Vagina (tissue), 2 donors: ENCODE measurements around the gene COL26A1. TPM values are rescaled to one million over a fixed set of nuclear protein-coding genes. Genes with fewer than 3 reads are reported as not detected.

Experiments
- DNase-seq, 2 donors: peaks; one replicate each; pipeline ENCODE4 v3.0.0-alpha.2; 2017; ENCODE audit errors: extremely low spot score in 2 of 2
- H3K27ac ChIP-seq: fragments of 200-600 bp; sonication (generic); one replicate; pipeline ENCODE4 v1.5.1; 2019
- H3K27me3 ChIP-seq: fragments of 200-600 bp; sonication (generic); one replicate; pipeline ENCODE4 v1.5.1; 2019
- H3K36me3 ChIP-seq, 2 donors: fragments of 200-600 bp; sonication (generic); one replicate each; pipeline ENCODE4 v1.5.1; 2017 to 2019
- H3K4me1 ChIP-seq: fragments of 200-600 bp; sonication (generic); one replicate; pipeline ENCODE4 v1.5.1; 2019
- H3K4me3 ChIP-seq, 2 donors: fragments of 200-600 bp; sonication (generic); 1 replicate in 1 of 2; 2 replicates in 1 of 2; pipeline ENCODE4 v1.5.1; 2016 to 2019
- H3K9me3 ChIP-seq: fragments of 200-600 bp; sonication (generic); one replicate; pipeline ENCODE4 v1.5.1; 2019
- POLR2A ChIP-seq, 2 donors: fragments of 450-650 bp; IDR thresholded peaks; one replicate each; pipeline ENCODE4 v1.6.1; 2017; ENCODE audit warnings: antibody characterized with exemption in 2 of 2, mild to moderate bottlenecking in 2 of 2, moderate library complexity in 2 of 2
- POLR2AphosphoS5 ChIP-seq, 2 donors: sonication (generic); formaldehyde crosslinking; IDR thresholded peaks; one replicate each; pipeline ENCODE4 v1.9.0; 2017; ENCODE audit warnings: antibody characterized with exemption in 2 of 2, mild to moderate bottlenecking in 2 of 2, low read depth in 1 of 2; ENCODE audit not compliant: insufficient read depth in 1 of 2
- intact Hi-C: fragments of 100-400 bp; cut with DNase I; formaldehyde crosslinking; loops from one replicate; pipeline ENCODE4 v1.15.1; 2023
- total RNA-seq: library from RNA; depleted of rRNA; stranded (reverse); fragments of >200 nt; gene quantifications from one replicate; pipeline ENCODE4 v1.2.3, GENCODE V29; 2016
- TF ChIP-seq, protein P1 (sequence below), 3 experiments: fragments of 450-650 bp in 2 of 3; fragments of 200-600 bp in 1 of 3; sonication (generic) in 1 of 3; IDR thresholded peaks; one replicate each; pipeline ENCODE4 v1.5.1; 2017 to 2019; ENCODE audit warnings: antibody characterized with exemption in 3 of 3, mild to moderate bottlenecking in 2 of 3, moderate library complexity in 2 of 3

Gene COL26A1
- total RNA-seq, 1 donor from 2014 or later = not detected

DNA sequence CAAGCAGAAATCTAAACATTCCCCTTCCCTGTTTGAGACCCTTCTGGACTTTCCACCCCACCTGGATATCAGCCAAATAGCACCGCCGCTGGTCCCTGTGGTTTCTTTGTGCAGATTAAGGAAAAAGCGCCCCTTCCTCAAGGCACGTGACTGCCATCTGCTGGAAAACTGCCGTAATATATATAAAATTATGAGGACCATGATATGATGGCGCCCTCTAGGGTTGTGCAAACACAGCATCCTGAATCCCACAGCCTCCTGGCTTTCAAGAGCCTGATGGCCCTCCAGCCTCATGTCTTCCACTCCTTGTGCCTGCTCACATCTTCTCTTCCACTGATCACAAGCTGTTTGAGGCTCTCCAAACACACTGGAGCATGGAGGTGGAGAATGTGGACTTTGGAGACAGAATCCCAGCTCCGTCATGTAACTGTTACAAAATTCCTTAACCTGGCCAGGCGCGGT, 145.1 kb downstream of the COL26A1 start:
- H3K4me1 ChIP-seq = no peaks in the 10 kb centered on the region
- H3K27me3 ChIP-seq = no peaks in the 10 kb centered on the region
- no peaks in the 10 kb centered on the region for H3K36me3 ChIP-seq
- H3K27ac ChIP-seq = no peak overlapping the region
- intact Hi-C loops = no loop called here
- no peak overlapping the region for H3K4me3 ChIP-seq
- no peaks in the 10 kb centered on the region for H3K9me3 ChIP-seq
- no peak for DNase-seq
- TF ChIP-seq, protein P1, sequence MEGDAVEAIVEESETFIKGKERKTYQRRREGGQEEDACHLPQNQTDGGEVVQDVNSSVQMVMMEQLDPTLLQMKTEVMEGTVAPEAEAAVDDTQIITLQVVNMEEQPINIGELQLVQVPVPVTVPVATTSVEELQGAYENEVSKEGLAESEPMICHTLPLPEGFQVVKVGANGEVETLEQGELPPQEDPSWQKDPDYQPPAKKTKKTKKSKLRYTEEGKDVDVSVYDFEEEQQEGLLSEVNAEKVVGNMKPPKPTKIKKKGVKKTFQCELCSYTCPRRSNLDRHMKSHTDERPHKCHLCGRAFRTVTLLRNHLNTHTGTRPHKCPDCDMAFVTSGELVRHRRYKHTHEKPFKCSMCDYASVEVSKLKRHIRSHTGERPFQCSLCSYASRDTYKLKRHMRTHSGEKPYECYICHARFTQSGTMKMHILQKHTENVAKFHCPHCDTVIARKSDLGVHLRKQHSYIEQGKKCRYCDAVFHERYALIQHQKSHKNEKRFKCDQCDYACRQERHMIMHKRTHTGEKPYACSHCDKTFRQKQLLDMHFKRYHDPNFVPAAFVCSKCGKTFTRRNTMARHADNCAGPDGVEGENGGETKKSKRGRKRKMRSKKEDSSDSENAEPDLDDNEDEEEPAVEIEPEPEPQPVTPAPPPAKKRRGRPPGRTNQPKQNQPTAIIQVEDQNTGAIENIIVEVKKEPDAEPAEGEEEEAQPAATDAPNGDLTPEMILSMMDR (IDR thresholded peaks at IDR 0.05) = peak in 2 of 3 experiments; percentile 43 to 57
- TF ChIP-seq POLR2AphosphoS5 (IDR thresholded peaks at IDR 0.05; ENCODE audit: insufficient read depth in 1 of 2, low read depth in 1 of 2) = no peak

DNA sequence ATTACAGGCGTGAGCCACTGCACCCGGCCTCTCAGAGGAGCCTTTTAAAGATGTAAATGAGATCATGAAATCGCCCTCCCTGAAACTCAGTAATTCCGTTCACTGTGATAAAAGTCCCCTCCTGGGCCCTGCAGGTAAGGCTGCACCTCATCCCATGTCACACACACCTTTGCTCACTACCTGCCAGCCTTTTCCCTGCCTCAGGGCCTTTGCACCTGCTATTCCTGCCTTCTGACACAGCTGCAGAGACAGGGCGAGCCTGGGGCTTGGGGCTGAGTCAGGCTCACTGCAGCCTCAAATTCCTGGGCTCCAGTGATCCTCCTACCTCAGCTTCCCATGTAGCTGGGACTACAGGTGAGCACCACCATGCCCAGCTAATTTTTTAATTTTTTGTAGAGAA, 147.6 kb downstream of the COL26A1 start:
- no peak overlapping the region for H3K4me3 ChIP-seq
- no peaks in the 10 kb centered on the region for H3K4me1 ChIP-seq
- TF ChIP-seq, protein P1 (IDR thresholded peaks at IDR 0.05) = no peak
- TF ChIP-seq POLR2AphosphoS5 (IDR thresholded peaks at IDR 0.05; ENCODE audit: insufficient read depth in 1 of 2, low read depth in 1 of 2) (no peak), POLR2A (IDR thresholded peaks at IDR 0.05) (no peak)
- DNase-seq = no peak
- H3K36me3 ChIP-seq = no peaks in the 10 kb centered on the region
- H3K9me3 ChIP-seq = no peaks in the 10 kb centered on the region
- H3K27me3 ChIP-seq = no peaks in the 10 kb centered on the region
- no peak overlapping the region for H3K27ac ChIP-seq
- intact Hi-C loops = no loop called here

DNA sequence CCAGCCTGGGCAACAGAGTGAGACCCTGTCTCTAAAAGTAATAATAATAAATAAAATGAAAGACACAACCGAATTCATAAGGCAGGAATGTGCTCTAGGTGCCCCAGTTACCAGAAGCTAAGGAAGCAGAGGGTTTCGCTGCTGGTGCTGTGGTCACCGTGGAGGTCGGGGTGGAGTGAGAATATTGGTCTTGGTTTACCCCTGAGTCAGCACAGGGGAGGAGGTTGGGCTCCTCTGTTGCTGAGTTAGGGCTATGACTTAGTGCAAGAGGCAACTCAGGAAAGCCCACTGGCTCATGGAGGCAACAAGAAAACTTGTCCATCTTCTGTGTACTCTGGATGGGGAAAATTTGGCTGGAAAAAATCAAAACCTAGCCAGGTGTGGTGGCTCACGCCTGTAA, 149.3 kb downstream of the COL26A1 start:
- Histone ChIP-seq H3K4me3 (no peak overlapping the region), H3K4me1 (no peaks in the 10 kb centered on the region), H3K36me3 (no peaks in the 10 kb centered on the region), H3K9me3 (no peaks in the 10 kb centered on the region), H3K27me3 (no peaks in the 10 kb centered on the region), H3K27ac (no peak overlapping the region)
- TF ChIP-seq, protein P1 (IDR thresholded peaks at IDR 0.05) = no peak
- no peak for TF ChIP-seq POLR2AphosphoS5 (IDR thresholded peaks at IDR 0.05; ENCODE audit: insufficient read depth in 1 of 2, low read depth in 1 of 2)
- TF ChIP-seq POLR2A (IDR thresholded peaks at IDR 0.05) = no peak
- intact Hi-C loops = no loop called here
- no peak for DNase-seq

DNA sequence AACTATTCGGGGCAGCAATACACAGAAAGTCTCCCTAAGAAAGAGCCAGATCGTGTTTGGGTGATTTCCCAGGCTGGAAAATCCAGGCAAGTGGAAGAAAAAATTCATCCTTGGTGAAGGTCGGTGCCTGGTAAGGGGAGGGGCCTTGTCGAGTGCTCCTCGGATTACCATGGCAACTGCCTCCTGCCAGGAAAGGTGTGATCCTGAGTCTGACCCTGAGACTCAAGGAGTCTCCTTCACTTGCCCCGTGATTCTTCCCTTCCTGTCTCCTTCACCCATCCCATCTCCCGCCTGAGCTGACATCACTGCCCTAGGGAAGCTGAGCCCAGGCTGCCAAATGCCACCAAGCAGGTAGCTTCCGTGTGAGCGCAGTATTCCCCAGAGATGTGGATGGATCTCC, 154.2 kb downstream of the COL26A1 start:
- DNase-seq = no peak
- no peak overlapping the region for H3K27ac ChIP-seq
- no peak overlapping the region for H3K4me3 ChIP-seq
- H3K36me3 ChIP-seq = no peaks in the 10 kb centered on the region
- H3K27me3 ChIP-seq = no peaks in the 10 kb centered on the region
- no peak for TF ChIP-seq POLR2AphosphoS5 (IDR thresholded peaks at IDR 0.05; ENCODE audit: insufficient read depth in 1 of 2, low read depth in 1 of 2)
- no peak for TF ChIP-seq POLR2A (IDR thresholded peaks at IDR 0.05)
- TF ChIP-seq, protein P1 (IDR thresholded peaks at IDR 0.05) = no peak
- intact Hi-C loops = no loop called here
- no peaks in the 10 kb centered on the region for H3K9me3 ChIP-seq
- peaks cover 14% of the 10 kb centered on the region for H3K4me1 ChIP-seq

DNA sequence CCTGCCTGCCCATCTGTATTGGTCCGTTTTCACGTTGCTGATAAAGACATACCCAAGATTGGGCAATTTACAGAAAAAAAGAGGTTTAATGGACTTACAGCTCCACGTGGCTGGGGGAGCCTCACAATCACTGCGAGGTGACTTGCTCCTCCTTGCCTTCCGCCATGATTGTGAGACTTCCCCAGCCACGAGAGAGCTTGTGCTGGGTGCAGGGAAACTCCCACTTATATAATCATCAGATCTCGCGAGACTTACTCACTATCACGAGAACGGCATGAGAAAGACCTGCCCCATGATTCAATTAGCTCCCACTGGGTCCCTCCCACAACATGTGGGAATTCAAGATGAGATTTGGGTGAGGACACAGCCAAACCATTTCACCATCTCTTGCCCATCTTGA, 154.6 kb downstream of the COL26A1 start:
- DNase-seq = no peak
- intact Hi-C loops = no loop called here
- no peaks in the 10 kb centered on the region for H3K36me3 ChIP-seq
- H3K27ac ChIP-seq = no peak overlapping the region
- no peak overlapping the region for H3K4me3 ChIP-seq
- H3K9me3 ChIP-seq = no peaks in the 10 kb centered on the region
- H3K27me3 ChIP-seq = no peaks in the 10 kb centered on the region
- TF ChIP-seq, protein P1 (IDR thresholded peaks at IDR 0.05) = no peak
- no peak for TF ChIP-seq POLR2AphosphoS5 (IDR thresholded peaks at IDR 0.05; ENCODE audit: insufficient read depth in 1 of 2, low read depth in 1 of 2)
- no peak for TF ChIP-seq POLR2A (IDR thresholded peaks at IDR 0.05)
- H3K4me1 ChIP-seq = peaks cover 14% of the 10 kb centered on the region
